Loucy (cell line): ENCODE data around the gene KRTAP17-1.

Experiments used
- EZH2phosphoT487 ChIP-seq: fragments of 200-600 bp; IDR thresholded peaks from 2 replicates; pipeline ENCODE4 v1.6.1; 2018; ENCODE audit warnings: antibody characterized with exemption, mild to moderate bottlenecking, moderate library complexity, borderline replicate concordance
- TF ChIP-seq, protein P1 (sequence below): fragments of 200-600 bp; sonication (generic); conservative IDR thresholded peaks from 2 replicates; pipeline ENCODE4 v1.5.1; 2014; ENCODE audit warnings: mild to moderate bottlenecking, antibody characterized with exemption, low read length

GRCh38 chr17:41347869-41348760 lies 32.6 kb upstream of the KRTAP17-1 start:
- TF ChIP-seq, protein P1, sequence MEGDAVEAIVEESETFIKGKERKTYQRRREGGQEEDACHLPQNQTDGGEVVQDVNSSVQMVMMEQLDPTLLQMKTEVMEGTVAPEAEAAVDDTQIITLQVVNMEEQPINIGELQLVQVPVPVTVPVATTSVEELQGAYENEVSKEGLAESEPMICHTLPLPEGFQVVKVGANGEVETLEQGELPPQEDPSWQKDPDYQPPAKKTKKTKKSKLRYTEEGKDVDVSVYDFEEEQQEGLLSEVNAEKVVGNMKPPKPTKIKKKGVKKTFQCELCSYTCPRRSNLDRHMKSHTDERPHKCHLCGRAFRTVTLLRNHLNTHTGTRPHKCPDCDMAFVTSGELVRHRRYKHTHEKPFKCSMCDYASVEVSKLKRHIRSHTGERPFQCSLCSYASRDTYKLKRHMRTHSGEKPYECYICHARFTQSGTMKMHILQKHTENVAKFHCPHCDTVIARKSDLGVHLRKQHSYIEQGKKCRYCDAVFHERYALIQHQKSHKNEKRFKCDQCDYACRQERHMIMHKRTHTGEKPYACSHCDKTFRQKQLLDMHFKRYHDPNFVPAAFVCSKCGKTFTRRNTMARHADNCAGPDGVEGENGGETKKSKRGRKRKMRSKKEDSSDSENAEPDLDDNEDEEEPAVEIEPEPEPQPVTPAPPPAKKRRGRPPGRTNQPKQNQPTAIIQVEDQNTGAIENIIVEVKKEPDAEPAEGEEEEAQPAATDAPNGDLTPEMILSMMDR = no peak
- no peak for TF ChIP-seq EZH2phosphoT487
